GM12875 (cell line): Measurements from ENCODE around the gene RPS6KB2.

Experiments used
- H3K4me3 ChIP-seq: one replicate; pipeline ENCODE4 v1.5.1; 2011; ENCODE audit warnings: low read depth, low read length, control low read depth
- TF ChIP-seq, protein P1 (sequence below): IDR thresholded peaks from 2 replicates; pipeline ENCODE4 v1.5.1; 2011; ENCODE audit warnings: low read depth, mild to moderate bottlenecking, control low read depth, inconsistent platforms, low read length, moderate library complexity, borderline replicate concordance; ENCODE audit not compliant: insufficient read depth

Gene RPS6KB2

DNA sequence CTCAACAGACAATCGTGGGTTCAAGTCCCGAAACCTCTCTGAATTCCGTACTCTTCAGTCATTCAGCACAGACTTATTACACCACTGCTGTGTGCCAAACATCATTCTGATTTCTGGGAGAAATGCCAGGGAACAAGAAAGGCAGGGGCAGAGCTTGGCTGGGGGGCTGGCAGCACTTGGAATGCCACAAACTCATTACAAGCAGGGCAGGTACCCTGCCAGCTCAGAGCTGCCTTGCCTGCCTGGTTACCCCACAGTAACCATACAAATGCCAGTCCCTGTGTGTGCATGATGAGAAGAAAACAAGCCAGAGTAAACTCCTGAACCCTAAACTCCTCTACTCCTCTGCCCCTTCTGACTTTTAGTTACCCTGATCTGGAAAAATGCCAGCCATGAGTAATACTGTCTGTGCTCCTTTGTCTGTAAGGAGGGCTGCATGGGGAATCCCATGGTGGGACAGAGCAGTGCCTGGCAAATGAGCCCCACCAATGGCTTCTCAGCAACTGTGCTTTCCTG, 43.4 kb upstream of the RPS6KB2 start:
- no peak overlapping the region for H3K4me3 ChIP-seq
- TF ChIP-seq, protein P1, sequence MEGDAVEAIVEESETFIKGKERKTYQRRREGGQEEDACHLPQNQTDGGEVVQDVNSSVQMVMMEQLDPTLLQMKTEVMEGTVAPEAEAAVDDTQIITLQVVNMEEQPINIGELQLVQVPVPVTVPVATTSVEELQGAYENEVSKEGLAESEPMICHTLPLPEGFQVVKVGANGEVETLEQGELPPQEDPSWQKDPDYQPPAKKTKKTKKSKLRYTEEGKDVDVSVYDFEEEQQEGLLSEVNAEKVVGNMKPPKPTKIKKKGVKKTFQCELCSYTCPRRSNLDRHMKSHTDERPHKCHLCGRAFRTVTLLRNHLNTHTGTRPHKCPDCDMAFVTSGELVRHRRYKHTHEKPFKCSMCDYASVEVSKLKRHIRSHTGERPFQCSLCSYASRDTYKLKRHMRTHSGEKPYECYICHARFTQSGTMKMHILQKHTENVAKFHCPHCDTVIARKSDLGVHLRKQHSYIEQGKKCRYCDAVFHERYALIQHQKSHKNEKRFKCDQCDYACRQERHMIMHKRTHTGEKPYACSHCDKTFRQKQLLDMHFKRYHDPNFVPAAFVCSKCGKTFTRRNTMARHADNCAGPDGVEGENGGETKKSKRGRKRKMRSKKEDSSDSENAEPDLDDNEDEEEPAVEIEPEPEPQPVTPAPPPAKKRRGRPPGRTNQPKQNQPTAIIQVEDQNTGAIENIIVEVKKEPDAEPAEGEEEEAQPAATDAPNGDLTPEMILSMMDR = no peak

DNA sequence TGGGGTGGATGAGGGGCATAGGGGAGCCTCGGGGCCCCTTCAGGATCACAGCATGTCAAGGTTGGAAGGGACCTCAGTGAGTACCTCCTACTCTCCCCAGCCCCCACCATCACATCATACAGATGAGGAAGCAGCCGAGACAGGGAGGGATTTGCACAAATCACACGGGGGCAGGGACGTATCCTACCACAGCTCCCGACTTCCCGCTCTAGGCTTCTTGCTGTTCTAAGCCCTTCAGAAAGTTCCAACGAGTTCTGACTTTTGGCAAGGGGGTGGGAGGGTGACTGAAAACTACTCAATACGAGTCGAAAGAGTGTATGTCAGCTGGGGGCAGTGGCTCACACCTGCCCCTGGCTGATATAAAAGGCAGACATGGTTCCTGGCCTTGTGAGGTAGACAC, 41.2 kb upstream of the RPS6KB2 start:
- no peak overlapping the region for H3K4me3 ChIP-seq
- TF ChIP-seq, protein P1 = no peak

DNA sequence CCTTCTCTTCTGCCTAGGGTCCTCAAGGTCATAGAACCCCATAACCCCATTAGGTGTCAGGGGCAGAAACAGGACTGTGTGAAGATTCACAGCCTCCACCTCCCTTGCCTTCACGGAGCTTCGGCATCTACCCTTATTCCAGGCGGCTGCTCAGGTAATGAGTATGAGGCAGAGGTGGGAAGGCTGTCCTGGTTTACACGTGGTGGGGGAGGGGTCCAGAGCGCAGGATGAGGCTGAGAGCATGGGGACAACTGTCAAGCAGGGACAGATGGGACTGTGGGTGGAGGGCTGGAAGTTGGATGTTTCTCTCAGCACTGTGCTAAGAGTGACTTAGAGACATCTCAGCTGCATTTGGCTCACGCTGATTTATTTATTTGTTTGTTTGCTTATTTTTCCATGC, 40.8 kb upstream of the RPS6KB2 start:
- TF ChIP-seq, protein P1 = no peak
- no peak overlapping the region for H3K4me3 ChIP-seq

DNA sequence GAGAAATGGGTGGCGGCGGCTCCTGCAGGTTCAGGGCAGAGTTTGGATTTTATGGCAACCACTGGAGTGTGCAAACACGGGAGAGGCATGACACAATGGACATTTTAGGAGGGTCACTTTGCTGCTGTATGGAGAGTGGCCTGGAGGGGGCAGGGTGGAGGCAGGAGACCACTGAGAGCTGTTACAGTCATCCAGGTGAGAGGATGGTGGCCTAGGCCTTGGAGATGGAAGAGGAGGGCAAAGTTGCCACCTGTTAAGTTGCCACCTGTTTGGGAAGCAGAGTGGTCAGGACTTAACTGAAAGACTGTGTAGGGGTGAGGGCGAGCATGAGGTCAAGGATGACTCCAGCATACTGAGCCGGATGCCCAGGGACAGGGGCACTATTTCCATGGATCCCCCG, 38.8 kb upstream of the RPS6KB2 start:
- TF ChIP-seq, protein P1 = peak; percentile 72

DNA sequence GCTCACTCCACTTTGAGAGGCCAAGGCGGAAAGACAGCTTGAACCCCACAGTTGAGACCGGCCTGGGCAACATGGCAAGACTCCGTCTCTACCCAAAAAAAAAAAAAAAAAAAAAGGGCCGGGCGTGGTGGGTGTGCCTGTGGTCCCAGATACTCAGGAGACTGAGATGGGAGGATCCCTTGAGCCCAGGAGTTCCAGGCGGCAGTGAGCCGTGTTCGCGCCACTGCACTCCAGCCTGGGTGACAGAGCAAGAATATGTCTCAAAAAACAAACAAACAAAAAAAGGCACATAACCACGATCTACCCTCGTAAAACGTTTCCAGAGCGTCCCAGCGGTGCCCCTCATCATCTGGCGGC, 37.4 kb upstream of the RPS6KB2 start:
- peak overlapping the region; percentile 93 for H3K4me3 ChIP-seq
- TF ChIP-seq, protein P1 = no peak

More for the DNA sequence above, 38.8 kb upstream of the RPS6KB2 start:
- H3K4me3 ChIP-seq = no peak overlapping the region

DNA sequence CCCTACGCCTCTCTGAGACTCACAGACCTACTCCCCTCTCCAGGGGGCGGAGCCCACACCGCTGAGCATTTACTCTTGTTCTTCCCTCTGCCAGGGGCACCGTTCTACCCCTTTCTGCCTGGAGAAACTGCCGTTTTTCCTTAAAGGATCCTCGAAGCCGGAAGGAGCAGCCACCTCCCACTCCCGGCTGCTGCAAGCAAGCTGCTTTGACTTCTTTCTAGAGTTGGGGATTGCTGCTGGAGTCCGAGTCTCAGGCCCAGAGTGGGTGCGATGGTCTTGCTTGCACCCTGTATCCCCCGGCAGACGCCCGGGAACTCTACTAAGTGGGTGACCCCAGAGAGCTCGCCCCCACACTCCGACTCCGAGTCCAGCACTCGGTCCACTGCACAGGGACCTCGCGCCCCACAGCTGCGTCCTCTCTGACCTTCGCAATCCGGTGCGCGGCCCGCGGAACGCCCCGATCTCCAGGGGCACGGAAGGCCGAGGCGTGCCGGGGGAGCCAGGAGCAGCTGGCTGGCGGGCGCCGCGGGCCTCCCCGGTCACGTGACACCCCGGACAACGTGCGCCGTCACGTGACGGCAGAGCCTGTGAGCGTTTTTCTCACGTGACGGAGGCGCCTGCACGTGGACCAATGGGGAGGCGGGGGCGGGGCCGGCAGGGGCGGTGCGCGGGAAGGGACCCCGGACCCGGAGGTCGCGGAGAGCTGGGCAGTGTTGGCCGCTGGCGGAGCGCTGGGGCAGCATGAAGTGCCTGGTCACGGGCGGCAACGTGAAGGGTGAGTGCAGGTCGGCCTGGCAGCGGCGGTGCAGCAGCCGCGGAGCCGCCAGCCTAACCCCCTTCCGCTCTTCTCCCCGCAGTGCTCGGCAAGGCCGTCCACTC, 36.8 kb upstream of the RPS6KB2 start, which contains the start of gene RAD9A:
RAD9A (plus strand) TSS at position 683 of the 879 bp plus-strand sequence; CDS start at position 742, 59 bp downstream.
- peak within 1 kb of the TSS; percentile 93 for H3K4me3 ChIP-seq
- TF ChIP-seq, protein P1 = no peak
